ENCODE data around the gene MYO18A. TPM values are rescaled to one million over a fixed set of nuclear protein-coding genes. Genes with fewer than 3 reads are reported as not detected.

Gene MYO18A
- total and polyA plus RNA-seq, 2 of the 4 experiments (the other 2 are of a cell fraction): 22.4 to 39.1 TPM

- Histone ChIP-seq H4K5ac (ENCODE audit: low read depth, low read length) (peak overlapping the region; percentile 58), H3K27ac (ENCODE audit: insufficient read depth, low read length) (peak overlapping the region; percentile 63), H2BK15ac (ENCODE audit: low read depth, low read length) (peak overlapping the region; percentile 47; the same call in 1 of the 3 replicates), H2BK5ac (ENCODE audit: low read depth, low read length, poor library complexity, severe bottlenecking) (peak overlapping the region; percentile 85), H4K20me1 (ENCODE audit: insufficient read depth, low read length) (peaks cover 10% of the 10 kb centered on the region), H3K18ac (ENCODE audit: low read depth, low read length) (peak overlapping the region; percentile 42; the same call in 1 of the 2 replicates), H3K36me3 (ENCODE audit: control insufficient read depth, insufficient read depth, low read length) (no peaks in the 10 kb centered on the region), H3K79me1 (ENCODE audit: low read depth in 1 of 2, low read length in 2 of 2) (peaks cover 24 to 87% of the 10 kb centered on the region in 2 experiments), H3K23ac (ENCODE audit: low read depth, low read length) (peak overlapping the region; percentile 51), H3K4me3 (ENCODE audit: insufficient read depth, low read depth, low read length) (peak overlapping the region; percentile 38; the same call in 1 of the 2 replicates), H2AFZ (replicated peaks; ENCODE audit: low read length, poor library complexity) (peak overlapping the region; percentile 92), H3K14ac (replicated peaks; ENCODE audit: low read depth, low read length) (peak overlapping the region; percentile 93), H4K8ac (ENCODE audit: low read depth in 2 of 2, low read length in 2 of 2) (peak overlapping the region; percentile 72 to 94), H4K91ac (ENCODE audit: insufficient read depth, low read depth, low read length) (peak overlapping the region; percentile 86), H3K4me2 (ENCODE audit: low read depth, low read length) (peak overlapping the region; percentile 85), H2BK20ac (ENCODE audit: low read depth, low read length) (0 out of 2 replicates have a peak overlapping the region, but pooled peaks have one; percentile 50), H3K9ac (ENCODE audit: low read depth, low read length) (peak overlapping the region; percentile 60), H2AK5ac (ENCODE audit: low read depth, low read length) (peak overlapping the region; percentile 95), H3K9me3 (ENCODE audit: control insufficient read depth, insufficient read depth, low read length) (no peaks in the 10 kb centered on the region), H2AK9ac (replicated peaks; ENCODE audit: low read depth, low read length, poor library complexity) (peak overlapping the region; percentile 92), H3K56ac (ENCODE audit: extremely low read depth, insufficient read depth, low read length) (0 out of 2 replicates have a peak overlapping the region, but pooled peaks have one; percentile 14), H2BK120ac (ENCODE audit: low read depth, low read length) (peak overlapping the region; percentile 78), H3K4me1 (ENCODE audit: control insufficient read depth, insufficient read depth, low read length) (peaks cover 47% of the 10 kb centered on the region), H3K27me3 (ENCODE audit: control insufficient read depth, insufficient read depth, low read length) (no peaks in the 10 kb centered on the region), H3K9me1 (ENCODE audit: insufficient read depth, low read length) (peaks cover 29% of the 10 kb centered on the region), H3K4ac (ENCODE audit: low read depth, low read length) (peak overlapping the region; percentile 94)
- dilution Hi-C loops (cut with HindIII; ENCODE audit: low sequenced_read_pairs, unreplicated experiment) (no loop called here), intact Hi-C loops (cut with micrococcal nuclease) (loop anchor here (10.0 kb wide), 1 partner anchor 425 kb away; the partner anchor contains the start of genes ABHD15 and TP53I13), in situ Hi-C loops (cut with MboI; ENCODE audit: low sequenced_read_pairs) (no loop called here)
- ATAC-seq (ENCODE audit: low read depth) (peak; percentile 89), DNase-seq (peak; percentile 51)
- TF ChIP-seq CEBPB (IDR thresholded peaks at IDR 0.05; ENCODE audit: low read depth, low read length): no peak
- no peak for TF ChIP-seq MAZ (IDR thresholded peaks at IDR 0.05; ENCODE audit: borderline replicate concordance, low read depth, low read length)
- TF ChIP-seq NFE2L2 (IDR thresholded peaks at IDR 0.05; ENCODE audit: low read depth, low read length): no peak
- TF ChIP-seq, protein P1, sequence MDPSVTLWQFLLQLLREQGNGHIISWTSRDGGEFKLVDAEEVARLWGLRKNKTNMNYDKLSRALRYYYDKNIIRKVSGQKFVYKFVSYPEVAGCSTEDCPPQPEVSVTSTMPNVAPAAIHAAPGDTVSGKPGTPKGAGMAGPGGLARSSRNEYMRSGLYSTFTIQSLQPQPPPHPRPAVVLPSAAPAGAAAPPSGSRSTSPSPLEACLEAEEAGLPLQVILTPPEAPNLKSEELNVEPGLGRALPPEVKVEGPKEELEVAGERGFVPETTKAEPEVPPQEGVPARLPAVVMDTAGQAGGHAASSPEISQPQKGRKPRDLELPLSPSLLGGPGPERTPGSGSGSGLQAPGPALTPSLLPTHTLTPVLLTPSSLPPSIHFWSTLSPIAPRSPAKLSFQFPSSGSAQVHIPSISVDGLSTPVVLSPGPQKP (IDR thresholded peaks at IDR 0.05; ENCODE audit: borderline replicate concordance, low read depth, low read length): no peak
- TF ChIP-seq MXI1 (IDR thresholded peaks at IDR 0.05; ENCODE audit: borderline replicate concordance, low read depth, low read length): no peak
- TF ChIP-seq CHD1 (IDR thresholded peaks at IDR 0.05; ENCODE audit: low read depth, low read length): no peak
- WGBS, 2 experiments (ENCODE audit: extremely low coverage in 2 of 2, insufficient read length in 1 of 2): no CpG with 5 or more reads among the region's 14 CpGs
- POLR2A ChIA-PET (ENCODE audit: unreplicated experiment): no interaction called here
- CTCF ChIA-PET: interaction anchor here (1.0 to 4.1 kb wide), 4 partner anchors 9 to 40 kb away, joined by 3 to 19 read pairs (median 4); partner anchors contain the start of gene MYO18A
- BruUV-seq (replicated peaks): no TSS peak
Measured at GRCh38 chr17:29140051-29140621, 40.1 kb downstream of the MYO18A start.

Data from IMR-90 (cell line).